HCT116 (cell line): ENCODE data around the gene UBAC2. TPM values are rescaled to one million over a fixed set of nuclear protein-coding genes. Genes with fewer than 3 reads are reported as not detected.

ENCODE experiments used
- ATAC-seq: fragments of 200-7000 bp; cut with Tn5 transposase; 2 replicates; pipeline ENCODE4 v1.9.1; 2020; ENCODE audit warnings: mild to moderate bottlenecking, moderate library complexity
- BruUV-seq: library from RNA; stranded (reverse); fragments of 400-500 nt; replicated peaks from 2 replicates; lab custom pipeline; 2021; lab: Mats Ljungman, UMichigan
- CTCF ChIA-PET: fragments of 300-600 bp; sonication (Branson Sonifier 250); formaldehyde crosslinking; loops from one replicate; lab custom pipeline; 2021; ENCODE audit warnings: antibody characterized with exemption; lab: Charles Lee
- POLR2A ChIA-PET: fragments of 300-600, 350-600 bp; sonication (Branson Sonifier 250); formaldehyde crosslinking; loops from one replicate; lab custom pipeline; 2021; ENCODE audit warnings: antibody characterized with exemption; lab: Charles Lee
- RAD21 ChIA-PET, 2 experiments: fragments of 300-600 bp; sonication (Branson Sonifier 250); formaldehyde crosslinking; loops; one replicate each; lab custom pipeline; 2023; ENCODE audit warnings: low total read pairs in 2 of 2; ENCODE audit not compliant: uncharacterized antibody in 2 of 2, unreplicated experiment in 2 of 2, low non-redundant PET in 1 of 2; lab: Charles Lee
- DNase-seq: peaks from one replicate; pipeline ENCODE4 v3.0.0-alpha.2; 2010; ENCODE audit warnings: low read depth, low spot score
- H2AFZ ChIP-seq: fragments of 200-600 bp; shearing (Covaris generic), sonication (generic); 2 replicates; pipeline ENCODE4 v1.6.1; 2017; ENCODE audit warnings: low read depth, mixed run types, mixed read lengths, antibody characterized with exemption, low read length; ENCODE audit not compliant: poor library complexity, severe bottlenecking
- H3K27ac ChIP-seq: 2 replicates; pipeline ENCODE4 v1.5.1; 2012; ENCODE audit warnings: low read depth, low read length
- H3K27me3 ChIP-seq: fragments of 200-600 bp; sonication (generic); 2 replicates; pipeline ENCODE4 v1.6.1; 2016; ENCODE audit warnings: mixed run types, low read length, mixed read lengths; ENCODE audit not compliant: insufficient read depth
- H3K36me3 ChIP-seq, 2 experiments: fragments of 200-500 bp in 1 of 2; fragments of 200-600 bp in 1 of 2; sonication (Bioruptor generic) in 1 of 2; sonication (generic) in 1 of 2; 2 replicates each; pipeline versions ENCODE4 v1.5.1 to v1.6.1; 2014 to 2016; ENCODE audit warnings: low read length in 2 of 2, inconsistent platforms in 1 of 2, mixed read lengths in 1 of 2, mixed run types in 1 of 2; ENCODE audit not compliant: insufficient read depth in 2 of 2, control insufficient read depth in 1 of 2
- H3K4me1 ChIP-seq, 2 experiments: fragments of 200-600 bp in 1 of 2; sonication (generic) in 1 of 2; 2 replicates each; pipeline versions ENCODE4 v1.5.1 to v1.6.1; 2012 to 2017; ENCODE audit warnings: low read length in 2 of 2, inconsistent platforms in 1 of 2, mild to moderate bottlenecking in 1 of 2, mixed read lengths in 1 of 2, mixed run types in 1 of 2, moderate library complexity in 1 of 2; ENCODE audit not compliant: insufficient read depth in 2 of 2, control insufficient read depth in 1 of 2
- H3K4me2 ChIP-seq: fragments of 200-600 bp; sonication (generic); 2 replicates; pipeline ENCODE4 v1.6.1; 2017; ENCODE audit warnings: mixed run types, low read length, mixed read lengths
- H3K4me3 ChIP-seq, 2 experiments: fragments of 200-600 bp in 1 of 2; sonication (generic) in 1 of 2; replicated peaks in 1 of 2; 2 replicates each; pipeline ENCODE4 v1.5.1; 2011 to 2016; ENCODE audit warnings: low read length in 2 of 2, control low read depth in 1 of 2, low read depth in 1 of 2, mild to moderate bottlenecking in 1 of 2, mixed read lengths in 1 of 2, mixed run types in 1 of 2
- H3K79me2 ChIP-seq: fragments of 200-600 bp; sonication (generic); 2 replicates; pipeline ENCODE4 v1.6.1; 2017; ENCODE audit warnings: mild to moderate bottlenecking, mixed run types, low read length, moderate library complexity, mixed read lengths; ENCODE audit not compliant: insufficient read depth
- H3K9ac ChIP-seq: fragments of 200-600 bp; sonication (generic); 2 replicates; pipeline ENCODE4 v1.6.1; 2016; ENCODE audit warnings: low read length, mixed read lengths
- H3K9me2 ChIP-seq: fragments of 200-600 bp; sonication (generic), shearing (Covaris generic); 2 replicates; pipeline ENCODE4 v1.6.1; 2017; ENCODE audit warnings: mixed run types, mild to moderate bottlenecking, moderate library complexity; ENCODE audit not compliant: insufficient read depth
- H3K9me3 ChIP-seq, 2 experiments: fragments of 200-500 bp in 1 of 2; fragments of 200-600 bp in 1 of 2; sonication (Bioruptor generic) in 1 of 2; sonication (generic) in 1 of 2; 2 replicates each; pipeline ENCODE4 v1.6.1; 2014 to 2017; ENCODE audit warnings: low read length in 2 of 2, mixed read lengths in 2 of 2, inconsistent platforms in 1 of 2, low read depth in 1 of 2, mild to moderate bottlenecking in 1 of 2, mixed run types in 1 of 2, moderate library complexity in 1 of 2; ENCODE audit not compliant: control insufficient read depth in 1 of 2, insufficient read depth in 1 of 2
- H4K20me1 ChIP-seq: fragments of 200-600 bp; sonication (generic), shearing (Covaris generic); 2 replicates; pipeline ENCODE4 v1.6.1; 2017; ENCODE audit warnings: mixed run types, mild to moderate bottlenecking, moderate library complexity; ENCODE audit not compliant: insufficient read depth
- CBX3 ChIP-seq: IDR thresholded peaks from 2 replicates; pipeline ENCODE4 v1.6.1; 2012; ENCODE audit warnings: low read depth
- JUND ChIP-seq: IDR thresholded peaks from 2 replicates; pipeline ENCODE4 v1.6.1; 2012
- intact Hi-C: fragments of 100-400 bp; cut with micrococcal nuclease; formaldehyde crosslinking; loops from 2 replicates; pipeline ENCODE4 v1.10.0; 2022
- total RNA-seq: library from RNA; stranded (reverse); gene quantifications from one replicate; pipeline ENCODE4 v1.2.1, GENCODE V29; 2021; ENCODE audit not compliant: unreplicated experiment
- TF ChIP-seq, protein P1 (sequence below): IDR thresholded peaks from 2 replicates; pipeline ENCODE4 v1.6.1; 2012; ENCODE audit warnings: low read depth

UBAC2 gene
- total RNA-seq, 1 experiment from 2014 or later, result 67.4 TPM

DNA sequence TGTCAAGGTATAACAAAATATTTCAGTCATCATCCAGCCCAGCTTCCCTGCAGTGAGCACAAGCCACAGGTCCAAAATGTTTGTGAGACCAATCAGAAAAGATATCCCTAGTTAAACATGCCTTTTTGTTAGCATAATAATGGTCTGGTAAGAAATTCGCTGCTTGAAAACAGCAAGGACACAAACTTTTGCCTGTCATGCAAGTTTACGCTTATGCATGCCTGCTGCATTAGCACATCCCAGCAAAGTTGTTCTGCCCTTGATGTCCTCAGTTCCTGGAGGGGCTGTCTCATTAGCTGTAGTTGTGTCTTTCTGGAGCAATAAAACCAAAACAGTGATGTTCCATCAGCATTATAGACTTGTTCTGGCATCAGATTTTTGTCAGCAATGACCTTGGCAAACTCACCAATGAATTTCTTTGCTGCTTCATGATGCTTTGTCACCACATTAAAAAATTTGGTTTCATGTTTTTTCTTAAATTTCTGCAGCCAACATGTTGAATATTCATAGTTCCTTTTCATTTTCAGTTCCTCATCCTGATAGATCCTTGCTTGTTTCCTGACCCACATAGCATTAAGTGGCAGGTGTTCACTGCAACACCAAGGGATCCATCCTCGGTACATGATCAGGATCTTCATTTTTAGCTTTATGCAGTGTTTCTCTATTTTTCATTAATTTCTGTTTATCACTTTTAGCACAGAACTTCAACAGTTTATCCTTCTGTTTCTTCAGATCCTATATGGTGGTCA, 178.5 kb downstream of the UBAC2 start:
- ChIA-PET CTCF (no interaction called here), RAD21 (no interaction called here), POLR2A (no interaction called here)
- peaks cover 5 to 9% of the 10 kb centered on the region in 2 experiments; a peak in 2 of 4 replicates for H3K36me3 ChIP-seq
- no peaks in the 10 kb centered on the region for H3K27me3 ChIP-seq
- no peak overlapping the region for H3K27ac ChIP-seq
- H4K20me1 ChIP-seq, result no peaks in the 10 kb centered on the region
- H2AFZ ChIP-seq, result no peak overlapping the region
- no peak overlapping the region for H3K4me3 ChIP-seq
- no peaks in the 10 kb centered on the region for H3K9me2 ChIP-seq
- TF ChIP-seq JUND, result no peak
- intact Hi-C loops, result no loop called here
- no peaks in the 10 kb centered on the region for H3K9me3 ChIP-seq
- no peak overlapping the region for H3K9ac ChIP-seq
- ATAC-seq (no peak), DNase-seq (no peak)
- peaks cover 0 to 13% of the 10 kb centered on the region in 2 experiments; a peak in 2 of 4 replicates for H3K4me1 ChIP-seq
- no peaks in the 10 kb centered on the region for H3K79me2 ChIP-seq
- H3K4me2 ChIP-seq, result no peak overlapping the region
- no TSS peak for BruUV-seq

DNA sequence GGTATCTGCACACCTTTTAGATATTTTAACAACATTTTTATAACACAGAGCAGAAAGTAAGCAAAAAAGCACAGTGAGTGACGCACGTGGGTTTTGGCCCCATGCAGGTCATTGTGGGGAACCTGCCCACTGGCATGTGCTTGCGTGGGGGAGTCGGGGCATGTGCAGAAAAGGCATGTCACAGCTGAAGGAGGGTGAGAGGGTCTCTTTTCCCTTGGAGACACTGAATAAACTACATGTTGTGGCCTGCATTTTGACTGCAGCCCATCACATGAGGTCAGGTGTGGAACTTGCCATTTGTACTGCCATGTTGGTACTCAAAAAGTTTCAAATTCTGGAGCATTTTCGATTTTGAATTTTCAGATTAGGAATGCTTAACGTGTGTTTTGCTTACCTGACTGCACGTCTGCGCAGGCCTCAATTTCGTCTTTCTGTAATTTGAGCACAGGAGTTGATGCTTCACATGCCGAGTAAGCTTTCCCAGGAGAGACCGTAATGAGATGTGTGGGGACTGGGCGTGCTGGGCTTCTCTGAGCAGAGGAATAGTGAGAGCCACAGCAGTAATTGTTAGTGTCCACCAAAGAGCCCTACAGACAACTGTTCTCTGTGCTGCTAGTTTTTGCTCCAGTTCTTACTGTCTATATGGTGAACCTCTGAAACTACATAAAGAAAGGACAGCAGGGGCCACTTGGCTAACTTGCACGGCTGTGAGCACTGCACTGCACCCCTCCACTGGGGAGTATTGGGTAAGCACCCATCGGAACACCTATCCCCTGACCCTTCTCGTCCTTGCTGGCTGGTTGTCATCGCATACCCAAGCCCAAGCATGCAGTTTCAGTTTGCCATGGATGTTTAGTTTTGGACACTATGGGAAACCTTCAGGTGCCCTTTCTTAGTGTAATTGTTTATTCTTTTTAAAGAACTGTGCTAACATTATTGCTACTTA, 179.5 kb downstream of the UBAC2 start:
- TF ChIP-seq JUND (no peak), CBX3 (no peak)
- TF ChIP-seq, protein P1, sequence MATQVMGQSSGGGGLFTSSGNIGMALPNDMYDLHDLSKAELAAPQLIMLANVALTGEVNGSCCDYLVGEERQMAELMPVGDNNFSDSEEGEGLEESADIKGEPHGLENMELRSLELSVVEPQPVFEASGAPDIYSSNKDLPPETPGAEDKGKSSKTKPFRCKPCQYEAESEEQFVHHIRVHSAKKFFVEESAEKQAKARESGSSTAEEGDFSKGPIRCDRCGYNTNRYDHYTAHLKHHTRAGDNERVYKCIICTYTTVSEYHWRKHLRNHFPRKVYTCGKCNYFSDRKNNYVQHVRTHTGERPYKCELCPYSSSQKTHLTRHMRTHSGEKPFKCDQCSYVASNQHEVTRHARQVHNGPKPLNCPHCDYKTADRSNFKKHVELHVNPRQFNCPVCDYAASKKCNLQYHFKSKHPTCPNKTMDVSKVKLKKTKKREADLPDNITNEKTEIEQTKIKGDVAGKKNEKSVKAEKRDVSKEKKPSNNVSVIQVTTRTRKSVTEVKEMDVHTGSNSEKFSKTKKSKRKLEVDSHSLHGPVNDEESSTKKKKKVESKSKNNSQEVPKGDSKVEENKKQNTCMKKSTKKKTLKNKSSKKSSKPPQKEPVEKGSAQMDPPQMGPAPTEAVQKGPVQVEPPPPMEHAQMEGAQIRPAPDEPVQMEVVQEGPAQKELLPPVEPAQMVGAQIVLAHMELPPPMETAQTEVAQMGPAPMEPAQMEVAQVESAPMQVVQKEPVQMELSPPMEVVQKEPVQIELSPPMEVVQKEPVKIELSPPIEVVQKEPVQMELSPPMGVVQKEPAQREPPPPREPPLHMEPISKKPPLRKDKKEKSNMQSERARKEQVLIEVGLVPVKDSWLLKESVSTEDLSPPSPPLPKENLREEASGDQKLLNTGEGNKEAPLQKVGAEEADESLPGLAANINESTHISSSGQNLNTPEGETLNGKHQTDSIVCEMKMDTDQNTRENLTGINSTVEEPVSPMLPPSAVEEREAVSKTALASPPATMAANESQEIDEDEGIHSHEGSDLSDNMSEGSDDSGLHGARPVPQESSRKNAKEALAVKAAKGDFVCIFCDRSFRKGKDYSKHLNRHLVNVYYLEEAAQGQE, result no peak
- TF ChIP-seq, all 23 proteins: peak for 0
- H4K20me1 ChIP-seq, result no peaks in the 10 kb centered on the region
- BruUV-seq, result no TSS peak
- no peak overlapping the region for H3K27ac ChIP-seq
- ChIA-PET CTCF (no interaction called here), POLR2A (no interaction called here), RAD21 (no interaction called here)
- peaks cover 5 to 9% of the 10 kb centered on the region in 2 experiments; a peak in 2 of 4 replicates for H3K36me3 ChIP-seq
- no peaks in the 10 kb centered on the region for H3K9me2 ChIP-seq
- ATAC-seq, result no peak
- no peak overlapping the region for H3K9ac ChIP-seq
- DNase-seq, result no peak
- H3K79me2 ChIP-seq, result no peaks in the 10 kb centered on the region
- peaks cover 0 to 13% of the 10 kb centered on the region in 2 experiments; a peak in 2 of 4 replicates for H3K4me1 ChIP-seq
- intact Hi-C loops, result no loop called here
- no peaks in the 10 kb centered on the region for H3K27me3 ChIP-seq
- H3K4me3 ChIP-seq, result no peak overlapping the region
- no peak overlapping the region for H2AFZ ChIP-seq
- H3K9me3 ChIP-seq, result no peaks in the 10 kb centered on the region
- no peak overlapping the region for H3K4me2 ChIP-seq
